GM12878 (cell line): ENCODE results near the gene SLC17A8.

ENCODE experiments used
- ASH2L ChIP-seq: fragments of 300-600, 200-600 bp; sonication (generic); IDR thresholded peaks from 2 replicates; pipeline ENCODE4 v1.6.1; 2017; ENCODE audit warnings: low read depth, mild to moderate bottlenecking, borderline replicate concordance
- CTCF ChIP-seq, 3 experiments: IDR thresholded peaks in 2 of 3; conservative IDR thresholded peaks in 1 of 3; 2 replicates each; pipeline ENCODE4 v1.5.1; 2011; ENCODE audit warnings: low read depth in 3 of 3, low read length in 3 of 3, mild to moderate bottlenecking in 3 of 3, control low read depth in 2 of 3, moderate library complexity in 2 of 3, inconsistent platforms in 1 of 3, mixed read lengths in 1 of 3; ENCODE audit not compliant: control insufficient read depth in 2 of 3, insufficient read depth in 1 of 3; ENCODE audit errors: extremely low read depth in 1 of 3
- EGR1 ChIP-seq, 2 experiments: IDR thresholded peaks; 1 replicate in 1 of 2; 2 replicates in 1 of 2; pipeline ENCODE4 v1.6.1; 2011 to 2012; ENCODE audit warnings: low read depth in 2 of 2, low read length in 2 of 2, borderline replicate concordance in 1 of 2, mild to moderate bottlenecking in 1 of 2, moderate library complexity in 1 of 2
- FOXM1 ChIP-seq: IDR thresholded peaks from 2 replicates; pipeline ENCODE4 v1.6.1; 2012; ENCODE audit warnings: low read depth, mild to moderate bottlenecking, inconsistent platforms, low read length, moderate library complexity
- MYC ChIP-seq: IDR thresholded peaks from 2 replicates; pipeline ENCODE4 v1.6.1; 2011; ENCODE audit warnings: mild to moderate bottlenecking, low read length, moderate library complexity, inconsistent platforms; ENCODE audit not compliant: insufficient read depth, insufficient replicate concordance, insufficient read length, severe bottlenecking
- PBX3 ChIP-seq: IDR thresholded peaks from 2 replicates; pipeline ENCODE4 v1.6.1; 2011; ENCODE audit warnings: mild to moderate bottlenecking, low read depth, low read length, moderate library complexity; ENCODE audit not compliant: insufficient replicate concordance

- no peak for TF ChIP-seq CTCF (IDR thresholded peaks at IDR 0.05 in 2 of 3, conservative IDR thresholded peaks at IDR 0.05 in 1 of 3; ENCODE audit: control insufficient read depth in 2 of 3, extremely low read depth in 1 of 3, insufficient read depth in 1 of 3, low read depth in 3 of 3, low read length in 3 of 3)
- no peak for TF ChIP-seq EGR1 (IDR thresholded peaks at IDR 0.05; ENCODE audit: borderline replicate concordance in 1 of 2, low read depth in 2 of 2, low read length in 2 of 2)
- no peak for TF ChIP-seq ASH2L
- TF ChIP-seq FOXM1: no peak
- no peak for TF ChIP-seq MYC
- TF ChIP-seq PBX3: no peak
Measured at GRCh38 chr12:100399095-100399494, 42.2 kb downstream of the SLC17A8 start.
